Fibroblast of lung (primary cell): Measurements from ENCODE around the gene PDE9A.

Experiments
- CTCF ChIP-seq, 2 donors: IDR thresholded peaks in 1 of 2; conservative IDR thresholded peaks in 1 of 2; 1 replicate in 1 of 2; 2 replicates in 1 of 2; pipeline ENCODE4 v1.5.1; 2011 to 2012; ENCODE audit warnings: low read length in 2 of 2, control low read depth in 1 of 2, inconsistent platforms in 1 of 2, low read depth in 1 of 2, mild to moderate bottlenecking in 1 of 2
- EZH2 ChIP-seq: IDR thresholded peaks from 2 replicates; pipeline ENCODE4 v1.5.1; 2012; ENCODE audit warnings: low read length, control low read depth, mild to moderate bottlenecking; ENCODE audit errors: missing control alignments

DNA sequence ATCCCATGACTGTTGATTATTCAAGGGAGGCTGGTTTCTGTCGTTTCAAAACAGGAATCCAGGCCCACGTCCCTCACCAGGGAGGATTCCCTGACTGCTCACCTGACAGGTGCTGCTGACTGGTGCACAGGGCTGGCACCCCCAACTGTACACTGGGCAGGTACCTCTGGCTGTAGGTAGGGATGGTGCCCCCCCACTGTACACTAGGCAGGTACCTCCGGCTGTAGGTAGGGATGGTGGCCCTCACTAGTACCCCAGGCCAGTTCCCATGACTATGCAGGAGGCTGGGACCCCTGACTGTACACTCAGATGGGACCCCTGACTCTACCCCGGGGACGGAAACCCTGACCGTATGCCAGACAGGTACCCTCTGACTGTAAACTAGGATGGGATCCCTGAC, 33.6 kb upstream of the PDE9A start:
- TF ChIP-seq CTCF (conservative IDR thresholded peaks at IDR 0.05 in 1 of 2, IDR thresholded peaks at IDR 0.05 in 1 of 2; ENCODE audit: low read depth in 1 of 2, low read length in 2 of 2) (no peak), EZH2 (no peak)
